Measurements from ENCODE around the gene TNFAIP2. TPM values are rescaled to one million over a fixed set of nuclear protein-coding genes. Genes with fewer than 3 reads are reported as not detected.

The TNFAIP2 gene
- total and polyA plus RNA-seq, 2 experiments from 2014 or later = 9.9 to 14.1 TPM

GRCh38 chr14:103179094-103179493 lies 55.8 kb downstream of the TNFAIP2 start (continued):
- TF ChIP-seq, protein P1, sequence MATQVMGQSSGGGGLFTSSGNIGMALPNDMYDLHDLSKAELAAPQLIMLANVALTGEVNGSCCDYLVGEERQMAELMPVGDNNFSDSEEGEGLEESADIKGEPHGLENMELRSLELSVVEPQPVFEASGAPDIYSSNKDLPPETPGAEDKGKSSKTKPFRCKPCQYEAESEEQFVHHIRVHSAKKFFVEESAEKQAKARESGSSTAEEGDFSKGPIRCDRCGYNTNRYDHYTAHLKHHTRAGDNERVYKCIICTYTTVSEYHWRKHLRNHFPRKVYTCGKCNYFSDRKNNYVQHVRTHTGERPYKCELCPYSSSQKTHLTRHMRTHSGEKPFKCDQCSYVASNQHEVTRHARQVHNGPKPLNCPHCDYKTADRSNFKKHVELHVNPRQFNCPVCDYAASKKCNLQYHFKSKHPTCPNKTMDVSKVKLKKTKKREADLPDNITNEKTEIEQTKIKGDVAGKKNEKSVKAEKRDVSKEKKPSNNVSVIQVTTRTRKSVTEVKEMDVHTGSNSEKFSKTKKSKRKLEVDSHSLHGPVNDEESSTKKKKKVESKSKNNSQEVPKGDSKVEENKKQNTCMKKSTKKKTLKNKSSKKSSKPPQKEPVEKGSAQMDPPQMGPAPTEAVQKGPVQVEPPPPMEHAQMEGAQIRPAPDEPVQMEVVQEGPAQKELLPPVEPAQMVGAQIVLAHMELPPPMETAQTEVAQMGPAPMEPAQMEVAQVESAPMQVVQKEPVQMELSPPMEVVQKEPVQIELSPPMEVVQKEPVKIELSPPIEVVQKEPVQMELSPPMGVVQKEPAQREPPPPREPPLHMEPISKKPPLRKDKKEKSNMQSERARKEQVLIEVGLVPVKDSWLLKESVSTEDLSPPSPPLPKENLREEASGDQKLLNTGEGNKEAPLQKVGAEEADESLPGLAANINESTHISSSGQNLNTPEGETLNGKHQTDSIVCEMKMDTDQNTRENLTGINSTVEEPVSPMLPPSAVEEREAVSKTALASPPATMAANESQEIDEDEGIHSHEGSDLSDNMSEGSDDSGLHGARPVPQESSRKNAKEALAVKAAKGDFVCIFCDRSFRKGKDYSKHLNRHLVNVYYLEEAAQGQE (IDR thresholded peaks at IDR 0.05; ENCODE audit: unreplicated experiment) = no peak
- no peak for TF ChIP-seq ZNF114 (CRISPR knock-in tag; IDR thresholded peaks at IDR 0.05)

GRCh38 chr14:103180331-103180730 lies 57.1 kb downstream of the TNFAIP2 start:
- DNase-seq (ENCODE audit: low spot score) (no peak), ATAC-seq (no peak)
- Histone ChIP-seq H3K27me3 (ENCODE audit: insufficient read depth) (no peaks in the 10 kb centered on the region), H3K79me2 (replicated peaks; ENCODE audit: insufficient read depth) (no peaks in the 10 kb centered on the region), H3K36me3 (ENCODE audit: insufficient read depth) (no peaks in the 10 kb centered on the region), H3K4me1 (ENCODE audit: insufficient read depth) (no peaks in the 10 kb centered on the region), H3K4me3 (no peak overlapping the region), H4K20me1 (replicated peaks; ENCODE audit: insufficient read depth) (no peaks in the 10 kb centered on the region), H3K4me2 (no peak overlapping the region), H3K9me2 (ENCODE audit: insufficient read depth) (no peaks in the 10 kb centered on the region), H2AFZ (peak overlapping the region; percentile 72; the same call in 1 of the 2 replicates), H3F3A (replicated peaks; ENCODE audit: low read depth) (no peaks in the 10 kb centered on the region), H3K27ac (ENCODE audit: low read depth) (no peak overlapping the region)
- Mint-ChIP-seq H3K27ac (no peak overlapping the region), H3K4me3 (no peak overlapping the region), H3K4me1 (peaks cover 4% of the 10 kb centered on the region; the same call in 1 of the 3 replicates), H3K27me3 (ENCODE audit: insufficient read depth, low read depth, poor library complexity) (peaks cover 5% of the 10 kb centered on the region), H3K36me3 (ENCODE audit: low read depth) (0 out of 3 replicates have a peak, but pooled peaks cover under 1% of the 10 kb centered on the region), H3K9me3 (peaks cover 8% of the 10 kb centered on the region; the same call in 2 of the 3 replicates)
- TF ChIP-seq EZH2phosphoT487 (IDR thresholded peaks at IDR 0.05; ENCODE audit: unreplicated experiment) (no peak), STAT1 (IDR thresholded peaks at IDR 0.05; ENCODE audit: unreplicated experiment) (no peak), EZH2 (IDR thresholded peaks at IDR 0.05; ENCODE audit: low read depth, unreplicated experiment) (no peak), ZNF114 (CRISPR knock-in tag; IDR thresholded peaks at IDR 0.05) (no peak), NANOG (IDR thresholded peaks at IDR 0.05; ENCODE audit: borderline replicate concordance) (no peak), CTCF (conservative IDR thresholded peaks at IDR 0.05; ENCODE audit: low read depth in 2 of 2) (no peak), CREB1 (CRISPR knock-in tag; IDR thresholded peaks at IDR 0.05; ENCODE audit: low read depth) (no peak), JUNB (IDR thresholded peaks at IDR 0.05; ENCODE audit: unreplicated experiment) (no peak), POLR2AphosphoS5 (IDR thresholded peaks at IDR 0.05; ENCODE audit: low read depth) (no peak)
- TF ChIP-seq, protein P2, sequence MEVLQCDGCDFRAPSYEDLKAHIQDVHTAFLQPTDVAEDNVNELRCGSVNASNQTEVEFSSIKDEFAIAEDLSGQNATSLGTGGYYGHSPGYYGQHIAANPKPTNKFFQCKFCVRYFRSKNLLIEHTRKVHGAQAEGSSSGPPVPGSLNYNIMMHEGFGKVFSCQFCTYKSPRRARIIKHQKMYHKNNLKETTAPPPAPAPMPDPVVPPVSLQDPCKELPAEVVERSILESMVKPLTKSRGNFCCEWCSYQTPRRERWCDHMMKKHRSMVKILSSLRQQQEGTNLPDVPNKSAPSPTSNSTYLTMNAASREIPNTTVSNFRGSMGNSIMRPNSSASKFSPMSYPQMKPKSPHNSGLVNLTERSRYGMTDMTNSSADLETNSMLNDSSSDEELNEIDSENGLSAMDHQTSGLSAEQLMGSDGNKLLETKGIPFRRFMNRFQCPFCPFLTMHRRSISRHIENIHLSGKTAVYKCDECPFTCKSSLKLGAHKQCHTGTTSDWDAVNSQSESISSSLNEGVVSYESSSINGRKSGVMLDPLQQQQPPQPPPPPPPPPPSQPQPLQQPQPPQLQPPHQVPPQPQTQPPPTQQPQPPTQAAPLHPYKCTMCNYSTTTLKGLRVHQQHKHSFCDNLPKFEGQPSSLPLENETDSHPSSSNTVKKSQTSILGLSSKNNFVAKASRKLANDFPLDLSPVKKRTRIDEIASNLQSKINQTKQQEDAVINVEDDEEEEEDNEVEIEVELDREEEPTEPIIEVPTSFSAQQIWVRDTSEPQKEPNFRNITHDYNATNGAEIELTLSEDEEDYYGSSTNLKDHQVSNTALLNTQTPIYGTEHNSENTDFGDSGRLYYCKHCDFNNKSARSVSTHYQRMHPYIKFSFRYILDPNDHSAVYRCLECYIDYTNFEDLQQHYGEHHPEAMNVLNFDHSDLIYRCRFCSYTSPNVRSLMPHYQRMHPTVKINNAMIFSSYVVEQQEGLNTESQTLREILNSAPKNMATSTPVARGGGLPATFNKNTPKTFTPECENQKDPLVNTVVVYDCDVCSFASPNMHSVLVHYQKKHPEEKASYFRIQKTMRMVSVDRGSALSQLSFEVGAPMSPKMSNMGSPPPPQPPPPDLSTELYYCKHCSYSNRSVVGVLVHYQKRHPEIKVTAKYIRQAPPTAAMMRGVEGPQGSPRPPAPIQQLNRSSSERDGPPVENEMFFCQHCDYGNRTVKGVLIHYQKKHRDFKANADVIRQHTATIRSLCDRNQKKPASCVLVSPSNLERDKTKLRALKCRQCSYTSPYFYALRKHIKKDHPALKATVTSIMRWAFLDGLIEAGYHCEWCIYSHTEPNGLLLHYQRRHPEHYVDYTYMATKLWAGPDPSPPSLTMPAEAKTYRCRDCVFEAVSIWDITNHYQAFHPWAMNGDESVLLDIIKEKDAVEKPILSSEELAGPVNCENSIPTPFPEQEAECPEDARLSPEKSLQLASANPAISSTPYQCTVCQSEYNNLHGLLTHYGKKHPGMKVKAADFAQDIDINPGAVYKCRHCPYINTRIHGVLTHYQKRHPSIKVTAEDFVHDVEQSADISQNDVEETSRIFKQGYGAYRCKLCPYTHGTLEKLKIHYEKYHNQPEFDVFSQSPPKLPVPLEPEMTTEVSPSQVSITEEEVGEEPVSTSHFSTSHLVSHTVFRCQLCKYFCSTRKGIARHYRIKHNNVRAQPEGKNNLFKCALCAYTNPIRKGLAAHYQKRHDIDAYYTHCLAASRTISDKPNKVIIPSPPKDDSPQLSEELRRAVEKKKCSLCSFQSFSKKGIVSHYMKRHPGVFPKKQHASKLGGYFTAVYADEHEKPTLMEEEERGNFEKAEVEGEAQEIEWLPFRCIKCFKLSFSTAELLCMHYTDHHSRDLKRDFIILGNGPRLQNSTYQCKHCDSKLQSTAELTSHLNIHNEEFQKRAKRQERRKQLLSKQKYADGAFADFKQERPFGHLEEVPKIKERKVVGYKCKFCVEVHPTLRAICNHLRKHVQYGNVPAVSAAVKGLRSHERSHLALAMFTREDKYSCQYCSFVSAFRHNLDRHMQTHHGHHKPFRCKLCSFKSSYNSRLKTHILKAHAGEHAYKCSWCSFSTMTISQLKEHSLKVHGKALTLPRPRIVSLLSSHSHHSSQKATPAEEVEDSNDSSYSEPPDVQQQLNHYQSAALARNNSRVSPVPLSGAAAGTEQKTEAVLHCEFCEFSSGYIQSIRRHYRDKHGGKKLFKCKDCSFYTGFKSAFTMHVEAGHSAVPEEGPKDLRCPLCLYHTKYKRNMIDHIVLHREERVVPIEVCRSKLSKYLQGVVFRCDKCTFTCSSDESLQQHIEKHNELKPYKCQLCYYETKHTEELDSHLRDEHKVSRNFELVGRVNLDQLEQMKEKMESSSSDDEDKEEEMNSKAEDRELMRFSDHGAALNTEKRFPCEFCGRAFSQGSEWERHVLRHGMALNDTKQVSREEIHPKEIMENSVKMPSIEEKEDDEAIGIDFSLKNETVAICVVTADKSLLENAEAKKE (CRISPR knock-in tag; IDR thresholded peaks at IDR 0.05) = no peak

Data from GM23338 (cell line).